Sciatic nerve (tissue), 2 donors: ENCODE measurements around the gene UBTD1. TPM values are rescaled to one million over a fixed set of nuclear protein-coding genes. Genes with fewer than 3 reads are reported as not detected.
A peak's percentile ranks its signal among the peaks of the same experiment; 100 is the strongest.
"Not testable (repeated sequence)": the region's sequence is repeated elsewhere in the genome, so short reads cannot be mapped to it uniquely, and the experiment has no call there.

Experiments used
- ATAC-seq: fragments of 200-7000 bp; cut with Tn5 transposase; one replicate; pipeline ENCODE4 v1.9.1; 2020; ENCODE audit warnings: mild to moderate bottlenecking, moderate library complexity
- DNase-seq: peaks from one replicate; pipeline ENCODE4 v3.0.0-alpha.2; 2020; ENCODE audit warnings: low spot score
- intact Hi-C: fragments of 100-400 bp; cut with DNase I; formaldehyde crosslinking; loops from one replicate; pipeline ENCODE4 v1.14.2; 2022
- total RNA-seq: library from RNA; stranded (reverse); fragmentation: NEBNext Ultra II Directional; extraction: Animal tissue kit (Norgen Biotek cat#: 25700); gene quantifications from one replicate; pipeline ENCODE4 v1.2.1, GENCODE V29; 2021
- donor health status: DM: no; HTN: no; CAD: no.
- donor health status: DM: no; HTN: no; CAD: no.

UBTD1 gene
- total RNA-seq, 1 donor from 2014 or later = 8.1 TPM

- intact Hi-C loops, ATAC-seq, DNase-seq: not testable (repeated sequence)
Measured at GRCh38 chr10:97479410-97479809, 19.3 kb upstream of the UBTD1 start.

GRCh38 chr10:97479939-97480338, 18.8 kb upstream of the UBTD1 start:
- ATAC-seq = no peak
- intact Hi-C loops = no loop called here
- DNase-seq = no peak

GRCh38 chr10:97481071-97481470, 17.7 kb upstream of the UBTD1 start:
- ATAC-seq (no peak), DNase-seq (no peak)
- intact Hi-C loops = no loop called here

- DNase-seq (no peak), ATAC-seq (no peak)
- intact Hi-C loops = no loop called here
Measured at GRCh38 chr10:97482381-97482780, 16.3 kb upstream of the UBTD1 start.

GRCh38 chr10:97483506-97483905, 15.2 kb upstream of the UBTD1 start:
- ATAC-seq (no peak), DNase-seq (no peak)
- intact Hi-C loops = no loop called here

GRCh38 chr10:97483921-97484320, 14.8 kb upstream of the UBTD1 start:
- ATAC-seq = no peak
- no peak for DNase-seq
- intact Hi-C loops = no loop called here

- DNase-seq (no peak), ATAC-seq (no peak)
- intact Hi-C loops = no loop called here
Measured at GRCh38 chr10:97485647-97486281, 13.0 kb upstream of the UBTD1 start.

- DNase-seq (no peak), ATAC-seq (peak; percentile 39)
- intact Hi-C loops = no loop called here
Measured at GRCh38 chr10:97490592-97490991, 8.1 kb upstream of the UBTD1 start.

GRCh38 chr10:97494151-97494550, 4.6 kb upstream of the UBTD1 start:
- DNase-seq (no peak), ATAC-seq (no peak)
- intact Hi-C loops = no loop called here

- no peak for DNase-seq
- intact Hi-C loops = no loop called here
- no peak for ATAC-seq
Measured at GRCh38 chr10:97494863-97495506, 3.7 kb upstream of the UBTD1 start.

GRCh38 chr10:97497572-97498075, 1.1 kb upstream of the UBTD1 start:
- intact Hi-C loops = no loop called here
- ATAC-seq (peak; percentile 64), DNase-seq (peak; percentile 86)

GRCh38 chr10:97498076-97498840, 466 bp upstream of the UBTD1 start, which contains the start of gene MMS19:
MMS19 (minus strand) TSS chr10:97498422; CDS start chr10:97498384, 38 bp downstream.
- peak; percentile 96 for ATAC-seq
- intact Hi-C loops = no loop called here
- DNase-seq = peak; percentile 100

- DNase-seq (peak; percentile 78), ATAC-seq (no peak)
- intact Hi-C loops = no loop called here
Measured at GRCh38 chr10:97499561-97500296, 1.0 kb downstream of the UBTD1 start.

GRCh38 chr10:97500297-97500575, 1.5 kb downstream of the UBTD1 start:
- ATAC-seq (no peak), DNase-seq (no peak)
- intact Hi-C loops = no loop called here

GRCh38 chr10:97502916-97503315, 4.2 kb downstream of the UBTD1 start:
- no peak for ATAC-seq
- intact Hi-C loops = no loop called here
- DNase-seq = no peak

GRCh38 chr10:97503406-97503805, 4.7 kb downstream of the UBTD1 start:
- intact Hi-C loops = no loop called here
- ATAC-seq = no peak
- no peak for DNase-seq

- ATAC-seq = no peak
- no peak for DNase-seq
- intact Hi-C loops = no loop called here
Measured at GRCh38 chr10:97505152-97505551, 6.4 kb downstream of the UBTD1 start.

- no peak for DNase-seq
- no peak for ATAC-seq
- intact Hi-C loops = no loop called here
Measured at GRCh38 chr10:97506199-97506991, 7.7 kb downstream of the UBTD1 start.

GRCh38 chr10:97508342-97508741, 9.6 kb downstream of the UBTD1 start:
- intact Hi-C loops = no loop called here
- ATAC-seq (no peak), DNase-seq (no peak)
